Stomach smooth muscle (tissue), 2 donors: ENCODE results near the gene LRRC23.

ENCODE experiments used
- H3K27ac ChIP-seq: one replicate; pipeline ENCODE4 v1.7.0; 2013; ENCODE audit warnings: mild to moderate bottlenecking, low read length, inconsistent platforms
- H3K27me3 ChIP-seq, 2 donors: one replicate each; pipeline ENCODE4 v1.7.0; 2013; ENCODE audit warnings: low read length in 2 of 2; ENCODE audit not compliant: insufficient read depth in 2 of 2, control insufficient read depth in 1 of 2
- H3K36me3 ChIP-seq, 2 donors: one replicate each; pipeline ENCODE4 v1.7.0; 2013; ENCODE audit warnings: low read length in 2 of 2; ENCODE audit not compliant: control insufficient read depth in 2 of 2, insufficient read depth in 2 of 2
- H3K4me1 ChIP-seq: one replicate; pipeline ENCODE4 v1.7.0; 2013; ENCODE audit warnings: low read length; ENCODE audit not compliant: control insufficient read depth, insufficient read depth
- H3K4me3 ChIP-seq, 2 donors: one replicate each; pipeline ENCODE4 v1.7.0; 2013; ENCODE audit warnings: low read length in 2 of 2
- H3K9ac ChIP-seq, 2 donors: one replicate each; pipeline ENCODE4 v1.7.0; 2013; ENCODE audit warnings: low read length in 2 of 2, mild to moderate bottlenecking in 1 of 2
- H3K9me3 ChIP-seq, 2 donors: one replicate each; pipeline ENCODE4 v1.7.0; 2013; ENCODE audit warnings: low read length in 2 of 2; ENCODE audit not compliant: control insufficient read depth in 2 of 2
- donor health status: healthy.
- donor health status: Pancreatic carcinoma.

The LRRC23 gene

GRCh38 chr12:6941267-6941666 lies 36.6 kb downstream of the LRRC23 start:
- Histone ChIP-seq H3K36me3 (peaks cover 5 to 17% of the 10 kb centered on the region in 2 donors), H3K4me1 (peaks cover 61% of the 10 kb centered on the region), H3K9ac (no peak overlapping the region), H3K27me3 (no peaks in the 10 kb centered on the region), H3K4me3 (no peak overlapping the region), H3K27ac (peak overlapping the region; percentile 37), H3K9me3 (no peaks in the 10 kb centered on the region)

GRCh38 chr12:6941782-6942181 lies 37.2 kb downstream of the LRRC23 start:
- peaks cover 66% of the 10 kb centered on the region for H3K4me1 ChIP-seq
- no peak overlapping the region for H3K9ac ChIP-seq
- H3K36me3 ChIP-seq, result peaks cover 6 to 17% of the 10 kb centered on the region in 2 donors
- no peaks in the 10 kb centered on the region for H3K9me3 ChIP-seq
- H3K4me3 ChIP-seq, result no peak overlapping the region
- no peaks in the 10 kb centered on the region for H3K27me3 ChIP-seq
- H3K27ac ChIP-seq, result peak overlapping the region; percentile 37

GRCh38 chr12:6942331-6942665 lies 37.7 kb downstream of the LRRC23 start:
- Histone ChIP-seq H3K27ac (peak overlapping the region; percentile 98), H3K4me1 (peaks cover 62% of the 10 kb centered on the region), H3K9ac (no peak overlapping the region), H3K36me3 (peaks cover 6 to 21% of the 10 kb centered on the region in 2 donors), H3K27me3 (no peaks in the 10 kb centered on the region), H3K4me3 (no peak overlapping the region), H3K9me3 (no peaks in the 10 kb centered on the region)

- H3K4me1 ChIP-seq, result peaks cover 56% of the 10 kb centered on the region
- H3K9me3 ChIP-seq, result no peaks in the 10 kb centered on the region
- H3K27me3 ChIP-seq, result no peaks in the 10 kb centered on the region
- peak overlapping the region; percentile 88 to 94 for H3K4me3 ChIP-seq
- peaks cover 6 to 21% of the 10 kb centered on the region in 2 donors for H3K36me3 ChIP-seq
- peak overlapping the region; percentile 92 to 98 for H3K9ac ChIP-seq
- peak overlapping the region; percentile 98 for H3K27ac ChIP-seq
Observed at GRCh38 chr12:6943389-6943721, 38.7 kb downstream of the LRRC23 start.

GRCh38 chr12:6943722-6944380 lies 39.2 kb downstream of the LRRC23 start, which contains the start of the genes C12orf57 and RNU7-1:
Gene C12orf57, plus strand, starts transcription at chr12:6944022. Its CDS starts 100 bp downstream, at chr12:6944122.
Gene RNU7-1, plus strand, starts transcription at chr12:6943816.
- Histone ChIP-seq H3K4me3 (peak within 1 kb of the TSS; percentile 88 to 94), H3K4me1 (peaks cover 51% of the 10 kb centered on the region), H3K9me3 (no peaks in the 10 kb centered on the region), H3K36me3 (peaks cover 6 to 21% of the 10 kb centered on the region in 2 donors), H3K27ac (peak within 1 kb of the TSS; percentile 98), H3K27me3 (no peaks in the 10 kb centered on the region), H3K9ac (peak within 1 kb of the TSS; percentile 92 to 98)

GRCh38 chr12:6944381-6945186 lies 40.0 kb downstream of the LRRC23 start:
- Histone ChIP-seq H3K9ac (peak overlapping the region; percentile 92 to 98), H3K36me3 (peaks cover 6 to 21% of the 10 kb centered on the region in 2 donors), H3K9me3 (no peaks in the 10 kb centered on the region), H3K4me1 (peaks cover 44% of the 10 kb centered on the region), H3K4me3 (peak overlapping the region; percentile 88 to 94), H3K27ac (peak overlapping the region; percentile 98), H3K27me3 (no peaks in the 10 kb centered on the region)

GRCh38 chr12:6945613-6946012 lies 41.0 kb downstream of the LRRC23 start:
- peak overlapping the region; percentile 4 to 94 for H3K4me3 ChIP-seq
- H3K9me3 ChIP-seq, result no peaks in the 10 kb centered on the region
- peak overlapping the region in 1 of 2 donors; percentile 5 for H3K9ac ChIP-seq
- peaks cover 6 to 17% of the 10 kb centered on the region in 2 donors for H3K36me3 ChIP-seq
- H3K27ac ChIP-seq, result no peak overlapping the region
- peaks cover 44% of the 10 kb centered on the region for H3K4me1 ChIP-seq
- H3K27me3 ChIP-seq, result no peaks in the 10 kb centered on the region

GRCh38 chr12:6946033-6946919 lies 41.7 kb downstream of the LRRC23 start:
- peak overlapping the region in 1 of 2 donors; percentile 29 for H3K4me3 ChIP-seq
- H3K4me1 ChIP-seq, result peaks cover 42% of the 10 kb centered on the region
- H3K27me3 ChIP-seq, result no peaks in the 10 kb centered on the region
- H3K27ac ChIP-seq, result no peak overlapping the region
- no peaks in the 10 kb centered on the region for H3K9me3 ChIP-seq
- peaks cover 6 to 13% of the 10 kb centered on the region in 2 donors for H3K36me3 ChIP-seq
- H3K9ac ChIP-seq, result peak overlapping the region in 1 of 2 donors; percentile 5

- no peak overlapping the region for H3K27ac ChIP-seq
- peaks cover 2 to 9% of the 10 kb centered on the region in 2 donors for H3K36me3 ChIP-seq
- H3K4me1 ChIP-seq, result peaks cover 42% of the 10 kb centered on the region
- H3K9ac ChIP-seq, result no peak overlapping the region
- no peaks in the 10 kb centered on the region for H3K27me3 ChIP-seq
- H3K4me3 ChIP-seq, result peak overlapping the region in 1 of 2 donors; percentile 29
- no peaks in the 10 kb centered on the region for H3K9me3 ChIP-seq
Observed at GRCh38 chr12:6946920-6947374, 42.3 kb downstream of the LRRC23 start.

- no peaks in the 10 kb centered on the region for H3K27me3 ChIP-seq
- H3K4me1 ChIP-seq, result peaks cover 37% of the 10 kb centered on the region
- H3K27ac ChIP-seq, result no peak overlapping the region
- no peak overlapping the region for H3K4me3 ChIP-seq
- H3K36me3 ChIP-seq, result peaks cover 2 to 9% of the 10 kb centered on the region in 2 donors
- H3K9ac ChIP-seq, result no peak overlapping the region
- H3K9me3 ChIP-seq, result no peaks in the 10 kb centered on the region
Observed at GRCh38 chr12:6947615-6948014, 43.0 kb downstream of the LRRC23 start.
